ENCODE data around the gene TRPM4.

DNA sequence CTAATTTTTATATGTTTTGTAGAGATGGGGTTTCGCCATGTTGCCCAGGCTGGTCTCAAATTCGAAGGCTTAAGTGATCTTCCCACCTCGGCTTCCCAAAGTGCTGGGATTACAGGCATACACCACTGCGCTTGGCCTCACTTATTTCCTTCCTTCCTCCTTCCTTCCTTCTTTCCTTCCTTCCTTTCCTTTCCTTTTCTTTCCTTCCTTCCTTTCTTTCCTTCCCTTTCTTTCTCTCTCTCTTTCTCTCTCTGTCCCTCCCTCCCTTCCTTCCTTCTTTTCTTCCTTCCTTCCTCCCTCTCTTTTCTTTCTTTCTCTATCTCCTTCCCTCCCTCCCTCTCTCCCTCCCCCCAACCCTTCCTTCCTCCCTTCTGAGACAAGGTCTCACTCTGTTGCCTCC is 36.8 kb downstream of the TRPM4 start:
- TF ChIP-seq POLR2A (IDR thresholded peaks at IDR 0.05) (no peak), POLR2AphosphoS5 (IDR thresholded peaks at IDR 0.05) (no peak)
- TF ChIP-seq, protein P1, sequence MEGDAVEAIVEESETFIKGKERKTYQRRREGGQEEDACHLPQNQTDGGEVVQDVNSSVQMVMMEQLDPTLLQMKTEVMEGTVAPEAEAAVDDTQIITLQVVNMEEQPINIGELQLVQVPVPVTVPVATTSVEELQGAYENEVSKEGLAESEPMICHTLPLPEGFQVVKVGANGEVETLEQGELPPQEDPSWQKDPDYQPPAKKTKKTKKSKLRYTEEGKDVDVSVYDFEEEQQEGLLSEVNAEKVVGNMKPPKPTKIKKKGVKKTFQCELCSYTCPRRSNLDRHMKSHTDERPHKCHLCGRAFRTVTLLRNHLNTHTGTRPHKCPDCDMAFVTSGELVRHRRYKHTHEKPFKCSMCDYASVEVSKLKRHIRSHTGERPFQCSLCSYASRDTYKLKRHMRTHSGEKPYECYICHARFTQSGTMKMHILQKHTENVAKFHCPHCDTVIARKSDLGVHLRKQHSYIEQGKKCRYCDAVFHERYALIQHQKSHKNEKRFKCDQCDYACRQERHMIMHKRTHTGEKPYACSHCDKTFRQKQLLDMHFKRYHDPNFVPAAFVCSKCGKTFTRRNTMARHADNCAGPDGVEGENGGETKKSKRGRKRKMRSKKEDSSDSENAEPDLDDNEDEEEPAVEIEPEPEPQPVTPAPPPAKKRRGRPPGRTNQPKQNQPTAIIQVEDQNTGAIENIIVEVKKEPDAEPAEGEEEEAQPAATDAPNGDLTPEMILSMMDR (IDR thresholded peaks at IDR 0.05 in 8 of 11, conservative IDR thresholded peaks at IDR 0.05 in 3 of 11): no peak
